Muscle of back (tissue), 11 donors: ENCODE data around the gene LARP4. TPM values are rescaled to one million over a fixed set of nuclear protein-coding genes. Genes with fewer than 3 reads are reported as not detected.
"Not testable (repeated sequence)": the region's sequence is repeated elsewhere in the genome, so short reads cannot be mapped to it uniquely, and the experiment has no call there.

Experiments used
- DNase-seq, 3 donors: peaks; one replicate each; pipeline versions ENCODE4 v3.0.0 to v3.0.0-alpha.2; 2013
- polyA plus RNA-seq, 10 donors: library from polyadenylated mRNA; unstranded; fragments of 120-200 nt; gene quantifications; one replicate each; pipeline ENCODE4 v1.2.1, GENCODE V29; 2013; ENCODE audit not compliant: insufficient read length in 10 of 10

LARP4 gene
- polyA plus RNA-seq, 10 donors = 19.0 to 31.5 (median 25.8) TPM

GRCh38 chr12:50400104-50400637, 514 bp upstream of the LARP4 start:
- peak in 1 of 3 donors; percentile 7 for DNase-seq

GRCh38 chr12:50401500-50402081, 906 bp downstream of the LARP4 start:
- DNase-seq = peak; percentile 23 to 66 (median 43)

GRCh38 chr12:50402264-50403000, 1.7 kb downstream of the LARP4 start:
- DNase-seq = peak in 1 of 3 donors; percentile 5

DNA sequence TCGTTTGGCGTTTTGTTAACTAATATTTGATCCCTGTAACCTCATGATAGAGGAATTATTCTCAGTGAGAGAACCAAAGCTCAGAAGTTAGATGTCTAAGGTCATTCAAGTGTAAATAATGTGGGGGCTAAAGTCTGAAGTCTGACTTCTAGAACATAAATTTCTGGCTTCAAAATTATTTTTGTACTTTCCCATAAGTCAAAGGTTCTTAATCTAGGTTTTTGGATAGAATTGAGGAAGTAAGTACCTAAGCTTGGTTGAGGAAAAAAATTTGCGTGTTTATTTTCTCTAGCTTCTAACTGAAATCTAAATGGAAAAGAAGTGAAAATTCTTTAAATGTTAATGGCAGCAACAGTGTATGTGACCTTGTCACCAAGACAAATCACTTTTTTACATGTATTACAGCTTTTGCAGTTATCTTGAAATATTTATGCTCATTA, 2.3 kb downstream of the LARP4 start:
- no peak for DNase-seq

DNA sequence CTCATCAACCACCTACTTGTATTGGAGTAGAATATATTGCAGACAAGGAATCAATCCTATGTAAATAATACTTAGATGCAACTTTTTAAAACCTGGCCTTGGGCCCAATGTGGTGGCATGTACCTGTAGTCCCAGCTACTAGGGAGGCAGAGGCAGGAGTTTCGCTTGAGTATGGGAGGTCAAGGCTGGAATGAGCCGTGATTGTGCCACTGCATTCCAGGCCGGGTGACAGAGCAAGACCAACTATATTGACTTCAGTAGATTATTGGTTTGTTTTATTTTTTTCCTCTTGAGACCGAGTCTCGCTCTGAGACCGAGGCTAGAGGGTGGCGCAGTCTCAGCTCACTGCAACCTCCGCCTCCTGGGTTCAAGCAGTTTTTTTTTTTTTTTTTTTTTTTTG, 3.6 kb downstream of the LARP4 start:
- DNase-seq = no peak

DNA sequence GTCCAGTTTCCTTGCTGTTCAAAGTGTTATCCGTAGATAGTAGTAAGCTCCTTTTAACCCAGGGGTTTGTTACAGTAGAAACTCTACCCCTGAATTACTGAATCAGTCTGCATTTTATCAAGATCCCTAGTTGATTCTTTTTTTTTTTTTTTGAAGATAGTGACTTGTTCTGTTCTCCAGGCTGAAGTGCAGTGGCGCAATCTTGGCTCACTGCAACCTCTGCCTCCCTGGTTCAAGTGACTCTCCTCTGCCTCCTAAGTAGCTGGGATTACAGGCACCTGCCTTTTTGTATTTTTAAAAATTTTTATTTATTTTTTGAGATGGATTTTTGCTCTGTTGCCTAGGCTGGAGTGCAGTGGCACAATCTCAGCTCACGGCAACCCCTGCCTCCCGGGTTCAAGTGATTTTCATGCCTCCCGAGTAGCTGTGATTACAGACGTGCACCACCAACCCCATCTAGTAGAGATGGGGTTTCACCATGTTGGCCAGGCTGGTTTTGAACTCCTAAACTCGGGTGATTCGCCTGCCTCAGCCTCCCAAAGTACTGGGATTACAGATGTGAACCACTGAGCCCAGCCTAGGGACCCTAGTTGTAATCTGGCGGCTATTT, 10.5 kb downstream of the LARP4 start:
- DNase-seq = no peak

DNA sequence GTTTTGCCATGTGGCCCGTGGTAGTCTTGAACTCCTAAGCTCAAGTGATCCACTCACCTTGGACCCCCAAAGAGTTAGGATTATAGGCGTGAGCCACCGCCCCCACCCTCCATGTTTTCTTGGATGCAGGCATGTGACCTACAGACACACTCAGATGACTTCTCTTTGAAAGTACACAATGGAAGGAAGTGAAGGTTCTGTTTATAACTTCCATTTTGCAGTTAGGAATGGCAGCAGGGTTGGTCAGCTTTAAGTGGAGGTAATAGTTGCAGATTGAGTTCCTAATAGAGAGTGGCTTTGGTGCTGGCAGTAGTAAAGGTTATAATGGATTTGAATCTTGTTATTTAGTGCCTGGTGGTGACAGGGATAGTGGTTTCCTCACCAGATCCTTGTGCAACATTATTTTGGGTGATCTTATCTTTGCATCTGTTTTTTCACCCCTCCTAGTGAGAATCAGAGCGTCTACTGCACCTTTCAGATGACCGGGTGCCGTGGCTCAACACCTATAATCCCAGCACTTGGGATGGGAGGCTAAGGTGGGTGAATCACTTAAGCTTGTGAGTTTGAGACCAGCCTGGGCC, 15.3 kb downstream of the LARP4 start:
- DNase-seq = no peak

DNA sequence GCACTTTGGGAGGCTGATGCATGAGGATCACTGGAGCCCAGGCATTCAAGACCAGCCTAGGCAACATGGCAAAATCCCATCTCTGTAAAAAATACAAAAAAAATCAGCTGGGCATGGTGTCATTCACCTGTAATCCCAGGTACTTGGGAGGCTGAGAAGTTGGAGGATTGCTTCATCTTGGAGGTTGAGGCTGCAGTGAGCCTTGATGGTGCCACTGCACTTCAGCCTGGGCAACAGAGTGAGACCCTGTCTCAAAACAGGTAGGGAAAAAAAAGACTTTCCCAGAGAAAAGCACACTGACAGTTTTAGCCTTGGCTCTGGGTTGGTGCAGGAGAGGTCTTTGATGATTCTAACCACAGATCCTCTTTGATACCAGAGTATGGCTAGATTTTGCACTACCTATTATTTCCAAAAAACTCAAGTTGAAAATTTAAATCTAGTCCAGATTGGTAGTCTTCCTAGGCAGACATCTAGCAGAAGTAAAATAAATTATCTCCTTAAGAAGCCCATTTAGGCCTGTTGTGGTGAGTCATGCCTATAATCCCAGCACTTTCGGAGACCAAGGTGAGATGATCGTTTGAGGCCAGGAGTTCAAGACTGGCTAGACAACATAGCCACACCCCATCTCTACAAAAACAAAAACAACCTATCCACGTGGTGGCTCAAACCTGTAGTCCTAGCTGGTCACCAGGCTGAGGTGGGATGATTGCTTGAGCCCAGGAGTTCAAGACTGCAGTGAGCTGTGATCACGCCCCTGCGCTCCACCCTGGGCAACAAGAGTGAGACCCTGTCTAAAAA, 18.6 kb downstream of the LARP4 start:
- no peak for DNase-seq

DNA sequence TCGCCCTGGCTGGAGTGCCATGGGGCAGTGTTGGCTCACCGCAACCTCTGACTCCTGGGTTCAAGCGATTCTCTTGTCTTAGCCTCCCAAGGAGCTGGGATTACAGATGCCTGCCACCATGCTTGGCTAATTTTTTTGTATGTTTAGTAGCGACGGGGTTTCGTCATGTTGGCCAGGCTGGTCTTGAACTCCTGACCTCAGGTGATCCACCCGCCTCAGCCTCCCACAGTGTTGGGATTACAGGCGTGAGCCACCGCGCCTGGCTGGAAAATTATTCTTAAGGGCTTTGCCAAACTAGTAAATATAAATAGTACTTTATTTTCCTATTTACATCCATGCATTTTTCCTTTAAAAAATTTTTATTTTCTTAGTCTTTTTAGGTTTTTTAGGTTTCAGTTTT, 22.2 kb downstream of the LARP4 start:
- DNase-seq = not testable (repeated sequence)

DNA sequence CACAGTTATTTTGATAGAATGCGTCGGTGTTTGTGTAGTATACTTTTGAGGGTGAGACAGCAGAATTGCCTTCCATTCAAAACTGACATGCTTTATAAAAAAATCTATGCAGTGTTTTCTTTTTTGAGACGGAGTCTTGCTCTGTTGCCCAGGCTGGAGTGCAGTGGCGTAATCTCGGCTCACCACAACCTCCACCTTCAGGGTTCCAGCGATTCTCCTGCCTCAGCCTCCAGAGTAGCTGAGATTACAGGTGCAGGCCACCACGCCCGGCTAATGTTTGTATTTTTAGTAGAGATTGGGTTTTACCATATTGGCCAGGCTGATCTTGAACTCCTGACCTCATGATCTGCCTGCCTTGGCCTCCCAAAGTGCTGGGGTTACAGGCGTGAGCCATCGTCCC, 22.7 kb downstream of the LARP4 start:
- not testable (repeated sequence) for DNase-seq

GRCh38 chr12:50425589-50426258, 25.0 kb downstream of the LARP4 start:
- DNase-seq = no peak

GRCh38 chr12:50431656-50432055, 31.0 kb downstream of the LARP4 start:
- not testable (repeated sequence) for DNase-seq

- no peak for DNase-seq
Measured at GRCh38 chr12:50440288-50440687, 39.6 kb downstream of the LARP4 start.

GRCh38 chr12:50441763-50442162, 41.1 kb downstream of the LARP4 start:
- DNase-seq = no peak

- DNase-seq = no peak
Measured at GRCh38 chr12:50442178-50442908, 41.7 kb downstream of the LARP4 start.

DNA sequence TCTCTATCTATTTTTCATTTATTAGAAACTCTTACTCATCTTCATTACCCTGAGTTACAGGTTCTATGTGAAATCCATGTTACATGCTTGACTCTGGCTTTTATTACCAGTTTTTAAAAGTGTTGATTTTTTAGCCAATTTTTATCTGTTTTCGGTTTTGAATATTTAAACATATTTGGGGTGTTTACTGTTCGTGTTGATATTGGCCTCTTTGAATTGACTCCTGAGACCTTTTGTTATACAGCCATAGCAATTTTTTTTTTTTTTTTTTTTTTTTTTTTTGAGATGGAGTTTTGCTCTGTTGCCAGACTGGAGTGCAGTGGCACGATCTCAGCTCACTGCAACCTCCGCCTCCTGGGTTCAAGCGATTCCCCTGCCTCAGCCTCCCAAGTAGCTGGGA, 49.0 kb downstream of the LARP4 start:
- DNase-seq = not testable (repeated sequence)

DNA sequence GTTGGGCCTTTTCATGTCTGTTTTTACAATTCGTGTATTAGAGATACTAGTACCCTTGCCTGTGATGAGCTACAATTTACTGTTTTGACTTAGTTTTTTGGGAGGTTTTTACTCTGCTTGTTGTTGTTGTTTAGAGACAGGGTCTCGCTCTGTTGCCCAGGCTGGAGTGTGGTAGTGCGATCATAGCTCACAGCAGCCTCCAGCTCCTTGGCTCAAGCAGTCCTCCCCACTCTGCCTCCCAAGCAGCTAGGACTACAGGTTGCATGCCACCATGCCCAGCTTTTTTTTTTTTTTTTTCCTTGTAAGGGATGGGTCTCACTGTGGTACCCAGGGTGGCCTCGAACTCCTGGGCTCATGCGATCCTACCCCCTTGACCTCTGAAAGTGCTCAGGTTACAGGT, 52.1 kb downstream of the LARP4 start:
- DNase-seq = no peak

DNA sequence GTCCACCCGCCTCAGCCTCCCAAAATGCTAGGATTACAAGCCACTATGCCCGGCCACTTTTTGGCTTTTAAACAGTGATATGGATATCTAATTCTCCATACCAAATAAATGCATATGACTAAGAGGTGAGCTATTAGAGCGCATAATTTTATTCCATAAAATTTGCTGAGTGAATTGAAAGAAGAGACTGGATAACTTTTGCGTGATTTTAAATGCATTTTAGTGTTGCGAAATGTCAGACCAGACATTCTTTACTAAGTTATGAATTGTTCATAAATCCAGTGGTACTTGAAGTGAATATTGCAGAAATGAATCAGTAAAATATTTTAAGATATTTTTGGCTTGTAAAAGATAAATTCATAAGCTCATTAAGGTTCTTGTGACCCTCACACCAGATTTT, 53.2 kb downstream of the LARP4 start:
- DNase-seq = no peak

DNA sequence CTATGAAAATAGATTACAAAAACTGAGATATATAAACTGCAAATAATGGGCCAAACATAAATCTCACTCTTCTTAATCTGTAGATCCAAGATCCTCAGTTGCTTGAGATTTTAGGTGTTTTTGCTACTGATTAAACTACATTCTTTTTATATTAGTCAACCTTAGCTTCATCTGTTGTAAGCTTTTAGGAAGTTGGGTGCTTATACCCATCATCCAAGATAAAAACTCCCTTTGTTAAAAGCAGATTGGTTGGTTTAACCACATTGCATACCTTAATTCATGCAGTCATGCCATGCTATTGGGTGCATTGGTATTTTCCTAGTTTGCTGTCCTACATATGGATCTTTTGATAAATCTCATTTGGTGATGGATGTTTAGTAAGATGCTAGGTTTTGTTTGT, 57.9 kb downstream of the LARP4 start:
- DNase-seq = no peak

GRCh38 chr12:50467439-50467838, 66.8 kb downstream of the LARP4 start:
- DNase-seq = no peak
